K562 (cell line): Measurements from ENCODE around the gene EMP2.

ENCODE experiments used
- ARHGAP35 ChIP-seq: fragments of 450-650 bp; IDR thresholded peaks from 2 replicates; pipeline ENCODE4 v1.6.1; 2018; ENCODE audit not compliant: partially characterized antibody
- BACH1 ChIP-seq: fragments of 200-800 bp; sonication (Bioruptor generic); IDR thresholded peaks from 2 replicates; pipeline ENCODE4 v1.6.1; 2016; ENCODE audit warnings: missing genetic modification characterization, missing compliant biosample characterization
- ERF ChIP-seq: fragments of 450-650 bp; formaldehyde crosslinking; IDR thresholded peaks from 2 replicates; pipeline ENCODE4 v1.4.0; 2020; ENCODE audit warnings: mild to moderate bottlenecking, mixed read lengths
- FOXM1 ChIP-seq, 2 experiments: fragments of 450-650 bp in 1 of 2; sonication (generic) in 1 of 2; formaldehyde crosslinking in 1 of 2; IDR thresholded peaks; 2 replicates each; pipeline versions ENCODE4 v1.6.1 to v1.9.0; 2017 to 2022; ENCODE audit warnings: low read depth in 2 of 2, mild to moderate bottlenecking in 2 of 2, missing genetic modification reagents in 1 of 2, moderate library complexity in 1 of 2
- PCBP2 ChIP-seq: fragments of 200-400 bp; formaldehyde crosslinking; IDR thresholded peaks from 2 replicates; pipeline ENCODE4 v1.6.1; 2018; ENCODE audit warnings: low read length, low read depth, mild to moderate bottlenecking, moderate library complexity; ENCODE audit not compliant: poor library complexity, severe bottlenecking
- PRDM10 ChIP-seq: fragments of 450-650 bp; IDR thresholded peaks from 2 replicates; pipeline ENCODE4 v1.6.1; 2018; ENCODE audit not compliant: partially characterized antibody
- SIN3A ChIP-seq, 2 experiments: fragments of 150-350 bp in 1 of 2; IDR thresholded peaks; 2 replicates each; pipeline ENCODE4 v1.6.1; 2011 to 2016; ENCODE audit warnings: borderline replicate concordance in 2 of 2, low read depth in 2 of 2, low read length in 2 of 2, mild to moderate bottlenecking in 2 of 2, moderate library complexity in 2 of 2; ENCODE audit not compliant: control insufficient read depth in 1 of 2
- SMARCE1 ChIP-seq: fragments of 450-650 bp; IDR thresholded peaks from 2 replicates; pipeline ENCODE4 v1.7.1; 2016; ENCODE audit warnings: mild to moderate bottlenecking
- TRIM24 ChIP-seq, 2 experiments: fragments of 450-650 bp; IDR thresholded peaks; 2 replicates each; pipeline ENCODE4 v1.6.1; 2016
- ZBTB8A ChIP-seq: fragments of 450-650 bp; IDR thresholded peaks from 2 replicates; pipeline ENCODE4 v1.6.1; 2018; ENCODE audit warnings: mild to moderate bottlenecking, moderate library complexity; ENCODE audit not compliant: partially characterized antibody
- ZNF146 ChIP-seq: IDR thresholded peaks from one replicate; pipeline ENCODE4 v1.6.1; 2018; ENCODE audit warnings: missing compliant biosample characterization; ENCODE audit not compliant: unreplicated experiment
- ZNF518B ChIP-seq: fragments of 250-450 bp; sonication (Bioruptor Pico); IDR thresholded peaks from 2 replicates; pipeline ENCODE4 v1.5.0; 2021; ENCODE audit warnings: mild to moderate bottlenecking, moderate library complexity

GRCh38 chr16:10495031-10495345 lies 85.4 kb downstream of the EMP2 start:
- no peak for TF ChIP-seq ZNF518B (CRISPR knock-in tag)
- TF ChIP-seq ERF (CRISPR knock-in tag), result no peak
- TF ChIP-seq TRIM24 (IDR thresholded peaks at IDR 0.05), result peak; percentile 30 to 65; a peak in 3 of 4 replicates
- no peak for TF ChIP-seq ZNF146 (CRISPR knock-in tag)
- TF ChIP-seq ZBTB8A, result no peak
- TF ChIP-seq PCBP2, result no peak
- no peak for TF ChIP-seq PRDM10
- no peak for TF ChIP-seq FOXM1 (IDR thresholded peaks at IDR 0.05; ENCODE audit: low read depth)
- no peak for TF ChIP-seq FOXM1 (CRISPR knock-in tag; IDR thresholded peaks at IDR 0.05; ENCODE audit: low read depth)
- TF ChIP-seq SIN3A (IDR thresholded peaks at IDR 0.05; ENCODE audit: borderline replicate concordance in 2 of 2, control insufficient read depth in 1 of 2, low read depth in 2 of 2, low read length in 2 of 2), result no peak
- no peak for TF ChIP-seq ARHGAP35
- TF ChIP-seq SMARCE1, result no peak
- no peak for TF ChIP-seq BACH1 (tag)
